OCI-LY1 (cell line): ENCODE measurements around the gene TLR8.

Source experiments
- H2AFZ ChIP-seq: fragments of 200-600 bp; sonication (generic), shearing (Covaris generic); 2 replicates; pipeline ENCODE4 v1.6.0; 2014; ENCODE audit warnings: antibody characterized with exemption, mild to moderate bottlenecking, low read length
- H3F3A ChIP-seq: fragments of 200-600 bp; sonication (generic), shearing (Covaris generic); 2 replicates; pipeline ENCODE4 v1.6.0; 2014; ENCODE audit warnings: mild to moderate bottlenecking, antibody characterized with exemption, low read length, moderate library complexity; ENCODE audit not compliant: insufficient read depth
- H3K27ac ChIP-seq: fragments of 200-600 bp; sonication (generic); 2 replicates; pipeline ENCODE4 v1.5.1; 2014; ENCODE audit warnings: low read length, mixed run types, mild to moderate bottlenecking, low read depth; ENCODE audit not compliant: poor library complexity, severe bottlenecking
- H3K27me3 ChIP-seq: fragments of 200-600 bp; sonication (generic); 2 replicates; pipeline ENCODE4 v1.6.0; 2014; ENCODE audit warnings: antibody characterized with exemption, mild to moderate bottlenecking, low read length, moderate library complexity; ENCODE audit not compliant: insufficient read depth
- H3K36me3 ChIP-seq: fragments of 200-600 bp; sonication (generic); 2 replicates; pipeline ENCODE4 v1.6.1; 2014; ENCODE audit warnings: mild to moderate bottlenecking, antibody characterized with exemption, low read length, moderate library complexity, mixed read lengths; ENCODE audit not compliant: insufficient read depth
- H3K4me1 ChIP-seq: fragments of 200-600 bp; sonication (generic); 2 replicates; pipeline ENCODE4 v1.5.1; 2014; ENCODE audit warnings: mild to moderate bottlenecking, low read length, moderate library complexity; ENCODE audit not compliant: insufficient read depth, severe bottlenecking
- H3K4me2 ChIP-seq: fragments of 200-600 bp; sonication (generic), shearing (Covaris generic); 2 replicates; pipeline ENCODE4 v1.6.1; 2014; ENCODE audit warnings: low read length
- H3K4me3 ChIP-seq: fragments of 200-600 bp; sonication (generic); 2 replicates; pipeline ENCODE4 v1.5.1; 2014; ENCODE audit warnings: low read length, low read depth, mild to moderate bottlenecking, mixed read lengths; ENCODE audit not compliant: poor library complexity, severe bottlenecking
- H3K79me2 ChIP-seq: fragments of 200-600 bp; shearing (Covaris generic); 2 replicates; pipeline ENCODE4 v1.6.1; 2016; ENCODE audit warnings: mixed run types, low read length, mixed read lengths; ENCODE audit not compliant: insufficient read depth
- H3K9ac ChIP-seq: fragments of 200-600 bp; sonication (generic), shearing (Covaris generic); 2 replicates; pipeline ENCODE4 v1.6.1; 2014; ENCODE audit warnings: mild to moderate bottlenecking, low read length, mixed read lengths
- H3K9me2 ChIP-seq: fragments of 200-600 bp; sonication (generic), shearing (Covaris generic); 2 replicates; pipeline ENCODE4 v1.6.1; 2014; ENCODE audit warnings: low read depth, mild to moderate bottlenecking, low read length, mixed read lengths
- H3K9me3 ChIP-seq: fragments of 200-600 bp; shearing (Covaris generic); 2 replicates; pipeline ENCODE4 v1.6.1; 2014; ENCODE audit warnings: low read length, mixed read lengths
- H4K20me1 ChIP-seq: fragments of 200-600 bp; sonication (generic), shearing (Covaris generic); 2 replicates; pipeline ENCODE4 v1.6.0; 2016; ENCODE audit warnings: mild to moderate bottlenecking, low read length; ENCODE audit not compliant: insufficient read depth
- EZH2 ChIP-seq: fragments of 200-600 bp; sonication (generic), shearing (Covaris generic); IDR thresholded peaks from 2 replicates; pipeline ENCODE4 v1.8.0; 2017; ENCODE audit warnings: borderline replicate concordance, mixed run types, mild to moderate bottlenecking, antibody characterized with exemption, low read length, moderate library complexity, mixed read lengths
- TF ChIP-seq, protein P1 (sequence below): fragments of 200-600 bp; sonication (generic), shearing (Covaris generic); IDR thresholded peaks from 2 replicates; pipeline ENCODE4 v1.5.1; 2017; ENCODE audit warnings: mild to moderate bottlenecking, antibody characterized with exemption, low read length, moderate library complexity, mixed read lengths

TLR8 gene

GRCh38 chrX:12878536-12878935 lies 27.9 kb upstream of the TLR8 start:
- H3K9ac ChIP-seq = no peak overlapping the region
- no peak overlapping the region for H2AFZ ChIP-seq
- no peaks in the 10 kb centered on the region for H4K20me1 ChIP-seq
- H3K79me2 ChIP-seq = no peaks in the 10 kb centered on the region
- no peaks in the 10 kb centered on the region for H3K9me2 ChIP-seq
- no peaks in the 10 kb centered on the region for H3K36me3 ChIP-seq
- H3K4me3 ChIP-seq = no peak overlapping the region
- no peaks in the 10 kb centered on the region for H3K9me3 ChIP-seq
- no peak overlapping the region for H3K4me2 ChIP-seq
- H3K4me1 ChIP-seq = no peaks in the 10 kb centered on the region
- H3K27ac ChIP-seq = no peak overlapping the region
- TF ChIP-seq, protein P1, sequence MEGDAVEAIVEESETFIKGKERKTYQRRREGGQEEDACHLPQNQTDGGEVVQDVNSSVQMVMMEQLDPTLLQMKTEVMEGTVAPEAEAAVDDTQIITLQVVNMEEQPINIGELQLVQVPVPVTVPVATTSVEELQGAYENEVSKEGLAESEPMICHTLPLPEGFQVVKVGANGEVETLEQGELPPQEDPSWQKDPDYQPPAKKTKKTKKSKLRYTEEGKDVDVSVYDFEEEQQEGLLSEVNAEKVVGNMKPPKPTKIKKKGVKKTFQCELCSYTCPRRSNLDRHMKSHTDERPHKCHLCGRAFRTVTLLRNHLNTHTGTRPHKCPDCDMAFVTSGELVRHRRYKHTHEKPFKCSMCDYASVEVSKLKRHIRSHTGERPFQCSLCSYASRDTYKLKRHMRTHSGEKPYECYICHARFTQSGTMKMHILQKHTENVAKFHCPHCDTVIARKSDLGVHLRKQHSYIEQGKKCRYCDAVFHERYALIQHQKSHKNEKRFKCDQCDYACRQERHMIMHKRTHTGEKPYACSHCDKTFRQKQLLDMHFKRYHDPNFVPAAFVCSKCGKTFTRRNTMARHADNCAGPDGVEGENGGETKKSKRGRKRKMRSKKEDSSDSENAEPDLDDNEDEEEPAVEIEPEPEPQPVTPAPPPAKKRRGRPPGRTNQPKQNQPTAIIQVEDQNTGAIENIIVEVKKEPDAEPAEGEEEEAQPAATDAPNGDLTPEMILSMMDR = no peak
- TF ChIP-seq EZH2 = no peak
- H3F3A ChIP-seq = no peaks in the 10 kb centered on the region
- no peaks in the 10 kb centered on the region for H3K27me3 ChIP-seq

GRCh38 chrX:12881914-12882313 lies 24.5 kb upstream of the TLR8 start:
- no peaks in the 10 kb centered on the region for H3F3A ChIP-seq
- no peaks in the 10 kb centered on the region for H4K20me1 ChIP-seq
- H3K9me3 ChIP-seq = no peaks in the 10 kb centered on the region
- no peak overlapping the region for H3K4me2 ChIP-seq
- TF ChIP-seq EZH2 = no peak
- TF ChIP-seq, protein P1 = no peak
- no peaks in the 10 kb centered on the region for H3K36me3 ChIP-seq
- H3K27ac ChIP-seq = no peak overlapping the region
- no peaks in the 10 kb centered on the region for H3K27me3 ChIP-seq
- no peaks in the 10 kb centered on the region for H3K9me2 ChIP-seq
- no peak overlapping the region for H3K9ac ChIP-seq
- no peak overlapping the region for H2AFZ ChIP-seq
- H3K4me3 ChIP-seq = no peak overlapping the region
- no peaks in the 10 kb centered on the region for H3K79me2 ChIP-seq
- H3K4me1 ChIP-seq = no peaks in the 10 kb centered on the region

- no peaks in the 10 kb centered on the region for H3K79me2 ChIP-seq
- H3F3A ChIP-seq = no peaks in the 10 kb centered on the region
- no peaks in the 10 kb centered on the region for H3K9me3 ChIP-seq
- no peak overlapping the region for H3K4me3 ChIP-seq
- no peak overlapping the region for H2AFZ ChIP-seq
- H3K9me2 ChIP-seq = no peaks in the 10 kb centered on the region
- no peak overlapping the region for H3K9ac ChIP-seq
- H3K36me3 ChIP-seq = no peaks in the 10 kb centered on the region; the same call in 1 of the 2 replicates
- no peaks in the 10 kb centered on the region for H3K27me3 ChIP-seq
- H3K27ac ChIP-seq = no peak overlapping the region
- H3K4me2 ChIP-seq = no peak overlapping the region
- H4K20me1 ChIP-seq = no peaks in the 10 kb centered on the region
- TF ChIP-seq, protein P1 = no peak
- no peak for TF ChIP-seq EZH2
- peaks cover 11% of the 10 kb centered on the region for H3K4me1 ChIP-seq
These were observed 20.9 kb upstream of the TLR8 start for GRCh38 chrX:12885508-12885907.
